ENCODE data around the gene S100A3. TPM values are rescaled to one million over a fixed set of nuclear protein-coding genes. Genes with fewer than 3 reads are reported as not detected.
A peak's percentile ranks its signal among the peaks of the same experiment; 100 is the strongest.
"Not testable (repeated sequence)": the region's sequence is repeated elsewhere in the genome, so short reads cannot be mapped to it uniquely, and the experiment has no call there.

Gene S100A3
- total RNA-seq, 2 donors from 2014 or later: not detected

- Histone ChIP-seq H3K36me3 (replicated peaks in 1 of 2; ENCODE audit: insufficient read depth in 1 of 2, low read depth in 2 of 2) (no peaks in the 10 kb centered on the region), H3K4me3 (no peak overlapping the region), H3K9me3 (no peaks in the 10 kb centered on the region), H3K27ac (no peak overlapping the region), H3K4me1 (peaks cover 7% of the 10 kb centered on the region), H3K27me3 (no peaks in the 10 kb centered on the region)
- WGBS, 2 donors: 66 to 69% methylated on average over 4 of the region's 4 CpGs
- DNase-seq (no peak), ATAC-seq (no peak)
- no peak for TF ChIP-seq POLR2A (IDR thresholded peaks at IDR 0.05)
- no peak for TF ChIP-seq CTCF (IDR thresholded peaks at IDR 0.05)
- intact Hi-C loops (cut with DNase I): loop anchor here (5.0 kb wide), 1 partner anchor 35 kb away; the partner anchor contains the start of gene S100A16
These were observed 28.1 kb upstream of the S100A3 start for GRCh38 chr1:153577138-153577537.

- intact Hi-C loops (cut with DNase I): loop anchor here (5.0 kb wide), 1 partner anchor 37 kb away; the partner anchor contains the start of gene S100A16
- not testable (repeated sequence) for H3K4me1 ChIP-seq; H3K27me3 ChIP-seq; H3K9me3 ChIP-seq; DNase-seq; H3K4me3 ChIP-seq; H3K36me3 ChIP-seq (replicated peaks in 1 of 2; ENCODE audit: insufficient read depth in 1 of 2, low read depth in 2 of 2); H3K27ac ChIP-seq; ATAC-seq
- WGBS, 2 donors: 82 to 95% methylated on average over 10 of the region's 10 CpGs
These were observed 26.4 kb upstream of the S100A3 start for GRCh38 chr1:153575497-153575896.

GRCh38 chr1:153575081-153575491, 26.0 kb upstream of the S100A3 start:
- not testable (repeated sequence) for ATAC-seq; H3K27me3 ChIP-seq; H3K4me1 ChIP-seq; DNase-seq; H3K4me3 ChIP-seq; H3K36me3 ChIP-seq (replicated peaks in 1 of 2; ENCODE audit: insufficient read depth in 1 of 2, low read depth in 2 of 2); H3K9me3 ChIP-seq; H3K27ac ChIP-seq
- 97 to 100% methylated on average over 2 to 4 of the region's 35 CpGs for WGBS, 2 donors
- intact Hi-C loops (cut with DNase I): loop anchor here (5.0 kb wide), 1 partner anchor 37 kb away; the partner anchor contains the start of gene S100A16

GRCh38 chr1:153573351-153573750, 24.3 kb upstream of the S100A3 start:
- H3K9me3 ChIP-seq: no peaks in the 10 kb centered on the region
- intact Hi-C loops (cut with DNase I): loop anchor here (5.0 kb wide), 1 partner anchor 66 kb away; no protein-coding TSS in a partner anchor
- no peak for TF ChIP-seq POLR2A (IDR thresholded peaks at IDR 0.05)
- TF ChIP-seq CTCF (IDR thresholded peaks at IDR 0.05): no peak
- peaks cover 13% of the 10 kb centered on the region for H3K4me1 ChIP-seq
- DNase-seq (no peak), ATAC-seq (no peak)
- no peak overlapping the region for H3K4me3 ChIP-seq
- WGBS, 2 donors: 71 to 79% methylated on average over 3 of the region's 3 CpGs
- H3K27ac ChIP-seq: peak overlapping the region in 2 of 4 donors; percentile 38 to 64
- H3K27me3 ChIP-seq: no peaks in the 10 kb centered on the region
- no peaks in the 10 kb centered on the region for H3K36me3 ChIP-seq (replicated peaks in 1 of 2; ENCODE audit: insufficient read depth in 1 of 2, low read depth in 2 of 2)

- peaks cover 20% of the 10 kb centered on the region for H3K4me1 ChIP-seq
These were observed 23.5 kb upstream of the S100A3 start for GRCh38 chr1:153572569-153573015.

More at GRCh38 chr1:153572569-153573015, 23.5 kb upstream of the S100A3 start:
- H3K4me3 ChIP-seq: no peak overlapping the region
- DNase-seq (peak; percentile 85 to 93 (median 92)), ATAC-seq (peak; percentile 89)
- H3K9me3 ChIP-seq: no peaks in the 10 kb centered on the region
- WGBS, 2 donors: 0 to 4% methylated on average over 3 of the region's 3 CpGs
- TF ChIP-seq POLR2A (IDR thresholded peaks at IDR 0.05) (no peak), CTCF (IDR thresholded peaks at IDR 0.05) (peak; percentile 84 to 96 (median 93))
- H3K27me3 ChIP-seq: no peaks in the 10 kb centered on the region
- peak overlapping the region; percentile 4 to 64 (median 41) for H3K27ac ChIP-seq
- intact Hi-C loops (cut with DNase I): loop anchor here (5.0 kb wide), 1 partner anchor 65 kb away; no protein-coding TSS in a partner anchor
- H3K36me3 ChIP-seq (replicated peaks in 1 of 2; ENCODE audit: insufficient read depth in 1 of 2, low read depth in 2 of 2): no peaks in the 10 kb centered on the region
